HG02840 (cell line): ENCODE results near the gene FLT1.

Source experiments
- ATAC-seq: cut with Tn5 transposase; IDR thresholded peaks from one replicate; pipeline ENCODE4 v1.9.1; 2021; ENCODE audit warnings: mild to moderate bottlenecking, moderate library complexity, moderate number of reproducible peaks; ENCODE audit not compliant: unreplicated experiment, low FRiP score

Gene FLT1

DNA sequence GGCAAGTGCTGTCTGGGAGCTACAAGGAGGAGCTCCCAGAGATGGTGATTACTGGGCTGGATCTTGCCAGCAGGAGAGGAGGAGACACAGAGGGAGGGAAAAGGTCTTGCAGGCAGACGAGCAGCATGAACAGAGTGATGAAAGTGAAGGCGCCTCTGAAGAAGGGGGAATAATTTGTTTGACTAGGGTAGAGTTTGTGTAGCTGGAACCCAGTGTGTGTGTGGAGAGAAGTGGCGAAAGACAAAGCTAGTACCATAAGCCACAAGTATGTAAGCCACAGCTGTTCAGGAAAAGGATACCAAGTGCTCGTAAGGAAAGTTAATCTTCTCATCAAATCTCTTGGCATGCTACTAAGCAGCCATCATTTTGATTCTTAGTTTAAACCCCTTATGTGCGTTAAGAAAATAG lies 5.4 kb downstream of the FLT1 start:
- no peak for ATAC-seq

DNA sequence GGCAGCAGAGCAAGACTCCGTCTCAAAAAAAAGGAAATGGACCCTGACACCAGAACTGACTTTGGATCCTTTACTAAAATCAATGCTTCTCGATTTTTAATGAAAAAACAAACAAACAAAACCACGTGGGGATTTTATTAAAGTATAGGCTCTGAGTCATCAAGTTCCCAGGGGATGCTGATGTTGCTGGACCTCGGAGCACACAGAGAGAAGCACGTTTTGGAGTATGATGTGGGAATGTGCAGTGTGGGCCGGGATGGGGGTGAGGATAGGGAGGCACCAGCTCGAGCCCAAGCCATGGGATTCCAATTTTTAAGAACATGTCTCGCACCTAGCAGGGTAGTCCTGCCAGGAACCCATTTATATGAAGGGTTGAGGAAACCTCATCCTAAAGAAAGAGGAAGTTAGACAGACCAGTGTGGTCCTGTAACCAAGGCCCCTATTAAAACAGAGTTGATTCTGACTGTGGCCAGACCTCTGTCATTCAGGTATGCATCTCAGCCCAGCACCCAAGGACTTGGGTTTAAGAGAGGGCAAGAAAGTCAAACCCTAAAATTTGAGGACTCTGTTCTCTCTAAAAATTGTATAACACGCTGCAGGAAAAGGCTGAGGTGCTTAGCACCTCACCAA lies 6.4 kb downstream of the FLT1 start:
- ATAC-seq = no peak

GRCh38 chr13:28485996-28486543 lies 8.9 kb downstream of the FLT1 start:
- ATAC-seq = no peak

- no peak for ATAC-seq
Measured at GRCh38 chr13:28485551-28485950, 9.4 kb downstream of the FLT1 start.

DNA sequence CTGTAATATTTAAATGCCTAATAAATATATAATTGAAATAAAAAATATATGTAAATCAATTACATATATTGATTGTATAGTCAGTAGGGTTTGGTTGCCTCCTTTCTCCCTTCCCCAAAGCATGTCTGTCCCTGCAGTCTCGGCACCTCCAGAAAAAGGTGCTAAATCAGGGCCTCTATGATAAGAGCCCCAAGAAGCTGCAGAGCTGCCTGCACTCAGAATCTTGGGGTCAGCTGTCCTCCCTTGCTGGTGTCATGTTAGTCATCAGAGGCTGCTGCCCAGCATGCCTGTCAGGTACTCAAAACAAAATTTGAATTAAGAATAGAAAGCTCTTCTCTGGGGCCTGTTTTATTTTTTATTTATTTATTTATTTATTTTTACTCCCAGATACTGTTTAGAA lies 9.8 kb downstream of the FLT1 start:
- ATAC-seq = no peak

DNA sequence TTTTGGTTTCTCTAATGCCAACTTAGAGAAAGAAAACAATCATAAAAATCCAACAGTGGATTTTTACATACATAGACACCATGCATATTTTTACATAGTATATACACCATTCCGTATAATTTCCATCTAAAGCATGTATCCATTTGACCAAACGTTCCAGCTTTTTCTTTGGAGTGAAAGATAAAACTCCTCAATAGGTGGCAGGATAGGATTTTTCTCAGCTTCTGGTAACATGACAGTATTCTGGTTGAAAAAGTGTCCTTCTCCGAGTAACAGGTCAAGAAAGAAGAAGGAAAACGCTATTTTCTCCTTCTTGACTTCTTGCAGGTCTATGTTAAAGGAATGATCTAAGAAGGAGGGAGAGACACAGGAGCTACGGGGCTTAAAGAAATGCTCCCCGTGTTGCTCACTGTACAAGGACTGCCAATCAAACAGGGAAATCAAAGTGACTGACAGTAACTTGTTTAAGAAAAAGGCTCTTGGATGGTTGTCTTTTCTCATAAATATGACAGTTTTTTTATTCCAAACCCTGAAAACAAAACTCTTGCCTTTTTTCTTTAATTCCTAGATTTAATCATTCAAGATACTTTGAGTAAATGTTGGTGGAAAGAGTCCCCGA lies 11.5 kb downstream of the FLT1 start:
- ATAC-seq = no peak

DNA sequence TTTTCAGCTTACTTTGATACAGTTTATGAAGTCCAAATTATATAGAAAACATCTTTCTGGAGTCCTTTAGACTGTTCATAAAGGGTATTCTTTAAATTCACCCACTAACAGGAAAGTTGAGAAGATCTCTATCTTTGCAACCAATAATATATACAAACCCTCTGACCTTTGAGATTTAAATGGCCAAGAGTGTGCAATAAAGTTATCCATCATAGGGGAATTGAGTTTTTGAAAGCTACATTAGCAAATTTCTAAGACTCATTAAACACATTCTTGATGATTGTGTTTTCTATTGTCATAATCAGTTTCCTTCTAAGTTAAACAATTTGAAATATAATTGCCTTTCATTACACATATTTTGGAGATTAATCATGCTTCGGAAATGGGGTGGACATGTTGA lies 15.9 kb downstream of the FLT1 start:
- ATAC-seq = no peak

- no peak for ATAC-seq
Measured at GRCh38 chr13:28478127-28478526, 16.8 kb downstream of the FLT1 start.

GRCh38 chr13:28477709-28477973 lies 17.3 kb downstream of the FLT1 start:
- ATAC-seq = no peak

GRCh38 chr13:28476919-28477708 lies 17.8 kb downstream of the FLT1 start:
- ATAC-seq = no peak

- no peak for ATAC-seq
Measured at GRCh38 chr13:28475916-28476725, 18.8 kb downstream of the FLT1 start.

- ATAC-seq = no peak
Measured at GRCh38 chr13:28474491-28475134, 20.3 kb downstream of the FLT1 start.

GRCh38 chr13:28473044-28473443 lies 21.9 kb downstream of the FLT1 start:
- no peak for ATAC-seq

DNA sequence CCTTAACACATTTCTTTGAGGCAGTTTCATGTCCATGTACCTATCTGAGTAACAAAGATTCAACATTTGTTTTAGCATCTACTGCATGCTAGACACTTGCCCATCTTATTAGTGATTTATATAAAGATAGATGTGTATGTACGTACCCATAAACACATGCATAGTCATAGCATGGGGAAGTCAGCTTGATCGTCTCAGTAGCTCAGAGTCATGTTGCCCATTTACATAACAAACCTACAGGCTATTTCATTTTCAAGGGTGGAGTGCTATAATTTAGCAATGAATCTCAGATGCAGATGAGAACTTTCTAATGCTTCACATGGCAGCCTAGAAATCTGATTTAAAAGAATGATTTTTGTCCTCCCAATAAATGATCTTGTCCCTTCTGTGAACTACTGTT lies 23.5 kb downstream of the FLT1 start:
- ATAC-seq = no peak

DNA sequence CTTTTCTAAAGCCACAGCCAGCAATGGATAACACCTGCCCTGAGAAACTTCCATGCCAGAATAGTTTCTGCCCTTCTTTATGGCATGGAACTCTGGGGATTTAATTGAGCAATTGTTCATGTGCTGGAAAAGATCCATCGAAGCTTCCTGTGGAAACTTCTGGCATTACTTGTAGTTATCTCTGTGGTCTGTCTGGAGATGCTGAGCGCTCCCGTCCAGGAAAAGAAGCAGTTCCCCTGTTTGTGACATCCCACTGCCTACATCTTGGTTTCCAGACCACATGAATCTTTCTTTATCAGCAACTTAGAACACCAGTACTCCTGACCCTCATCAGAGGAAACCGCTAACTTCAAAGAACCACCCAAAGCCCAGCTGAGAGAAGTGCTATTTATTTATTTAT lies 24.6 kb downstream of the FLT1 start:
- ATAC-seq = no peak

GRCh38 chr13:28469316-28469715 lies 25.6 kb downstream of the FLT1 start:
- no peak for ATAC-seq

- no peak for ATAC-seq
Measured at GRCh38 chr13:28468023-28468915, 26.7 kb downstream of the FLT1 start.

DNA sequence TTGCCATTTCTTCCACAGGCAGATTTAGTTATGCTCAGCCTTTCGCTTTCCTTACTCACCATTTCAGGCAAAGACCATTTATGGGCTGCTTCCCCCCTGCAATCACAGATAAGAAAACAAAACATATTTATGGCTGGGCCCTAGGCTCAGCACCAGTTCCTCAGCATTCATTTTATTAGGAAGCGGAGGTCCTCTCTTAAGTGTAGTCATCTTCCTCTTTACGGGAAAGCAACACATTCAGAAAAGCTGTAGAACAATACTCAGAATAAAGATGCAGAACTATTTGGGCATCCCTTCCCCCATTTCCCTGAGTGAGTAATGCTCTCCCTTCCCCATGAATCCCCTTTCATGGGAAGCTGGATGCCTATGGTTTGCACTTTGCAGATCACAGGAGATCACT lies 27.9 kb downstream of the FLT1 start:
- no peak for ATAC-seq

- ATAC-seq = no peak
Measured at GRCh38 chr13:28466151-28466550, 28.8 kb downstream of the FLT1 start.
